ENCODE data around the gene MOB1B. TPM values are rescaled to one million over a fixed set of nuclear protein-coding genes. Genes with fewer than 3 reads are reported as not detected.
"Not testable (repeated sequence)": the region's sequence is repeated elsewhere in the genome, so short reads cannot be mapped to it uniquely, and the experiment has no call there.

Gene MOB1B
- total RNA-seq, 6 experiments from 2014 or later = 26.9 to 37.0 (median 33.8) TPM

DNA sequence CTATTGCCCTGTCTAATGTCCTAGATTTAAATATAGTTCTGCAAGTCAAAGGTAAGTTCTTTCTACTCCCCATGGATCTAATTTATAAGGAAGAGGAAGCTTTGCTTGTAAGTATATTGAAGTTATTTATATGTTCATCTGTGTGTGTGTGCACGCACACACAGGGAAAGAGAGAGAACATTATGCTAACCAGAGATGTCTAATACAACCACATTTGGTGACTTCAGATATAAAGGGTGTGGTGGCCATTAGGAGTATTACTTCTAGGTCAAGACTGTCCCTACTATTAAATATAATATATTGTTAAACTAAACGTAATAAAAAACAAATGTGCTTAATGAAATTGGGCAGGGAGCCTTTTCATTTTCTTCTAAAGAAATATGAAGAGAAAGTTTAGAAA is 95.4 kb downstream of the MOB1B start:
- TF ChIP-seq, protein P1, sequence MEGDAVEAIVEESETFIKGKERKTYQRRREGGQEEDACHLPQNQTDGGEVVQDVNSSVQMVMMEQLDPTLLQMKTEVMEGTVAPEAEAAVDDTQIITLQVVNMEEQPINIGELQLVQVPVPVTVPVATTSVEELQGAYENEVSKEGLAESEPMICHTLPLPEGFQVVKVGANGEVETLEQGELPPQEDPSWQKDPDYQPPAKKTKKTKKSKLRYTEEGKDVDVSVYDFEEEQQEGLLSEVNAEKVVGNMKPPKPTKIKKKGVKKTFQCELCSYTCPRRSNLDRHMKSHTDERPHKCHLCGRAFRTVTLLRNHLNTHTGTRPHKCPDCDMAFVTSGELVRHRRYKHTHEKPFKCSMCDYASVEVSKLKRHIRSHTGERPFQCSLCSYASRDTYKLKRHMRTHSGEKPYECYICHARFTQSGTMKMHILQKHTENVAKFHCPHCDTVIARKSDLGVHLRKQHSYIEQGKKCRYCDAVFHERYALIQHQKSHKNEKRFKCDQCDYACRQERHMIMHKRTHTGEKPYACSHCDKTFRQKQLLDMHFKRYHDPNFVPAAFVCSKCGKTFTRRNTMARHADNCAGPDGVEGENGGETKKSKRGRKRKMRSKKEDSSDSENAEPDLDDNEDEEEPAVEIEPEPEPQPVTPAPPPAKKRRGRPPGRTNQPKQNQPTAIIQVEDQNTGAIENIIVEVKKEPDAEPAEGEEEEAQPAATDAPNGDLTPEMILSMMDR (IDR thresholded peaks at IDR 0.05) = peak; percentile 43; the same call in 1 of the 2 replicates
- no peak for DNase-seq
- Mint-ChIP-seq H3K27me3 (ENCODE audit: insufficient read depth) (no peaks in the 10 kb centered on the region), H3K27ac (peak overlapping the region; percentile 36), H3K9me3 (peaks cover 28% of the 10 kb centered on the region), H3K4me3 (peak overlapping the region; percentile 91), H3K36me3 (ENCODE audit: low read depth) (peaks cover 67% of the 10 kb centered on the region), H3K4me1 (ENCODE audit: low read depth) (peaks cover 55% of the 10 kb centered on the region)

DNA sequence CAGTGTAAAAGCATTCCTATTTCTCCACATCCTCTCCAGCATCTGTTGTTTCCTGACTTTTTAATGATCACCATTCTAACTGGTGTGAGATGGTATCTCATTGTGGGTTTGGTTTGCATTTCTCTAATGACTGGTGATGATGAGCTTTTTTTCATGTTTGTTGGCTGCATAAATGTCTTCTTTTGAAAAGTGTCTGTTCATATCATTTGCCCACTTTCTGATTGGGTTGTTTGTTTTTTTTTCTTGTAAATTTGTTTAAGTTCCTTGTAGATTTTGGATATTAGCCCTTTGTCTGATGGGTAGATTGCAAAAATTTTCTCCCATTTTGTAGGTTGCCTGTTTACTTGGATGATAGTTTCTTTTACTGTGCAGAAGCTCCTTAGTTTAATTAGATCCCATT is 97.5 kb downstream of the MOB1B start:
- peaks cover 62% of the 10 kb centered on the region for H3K4me1 Mint-ChIP-seq (ENCODE audit: low read depth)
- not testable (repeated sequence) for H3K4me3 Mint-ChIP-seq; H3K27ac Mint-ChIP-seq; DNase-seq; H3K27me3 Mint-ChIP-seq (ENCODE audit: insufficient read depth)
- H3K9me3 Mint-ChIP-seq = peaks cover 28% of the 10 kb centered on the region
- peaks cover 63% of the 10 kb centered on the region for H3K36me3 Mint-ChIP-seq (ENCODE audit: low read depth)

DNA sequence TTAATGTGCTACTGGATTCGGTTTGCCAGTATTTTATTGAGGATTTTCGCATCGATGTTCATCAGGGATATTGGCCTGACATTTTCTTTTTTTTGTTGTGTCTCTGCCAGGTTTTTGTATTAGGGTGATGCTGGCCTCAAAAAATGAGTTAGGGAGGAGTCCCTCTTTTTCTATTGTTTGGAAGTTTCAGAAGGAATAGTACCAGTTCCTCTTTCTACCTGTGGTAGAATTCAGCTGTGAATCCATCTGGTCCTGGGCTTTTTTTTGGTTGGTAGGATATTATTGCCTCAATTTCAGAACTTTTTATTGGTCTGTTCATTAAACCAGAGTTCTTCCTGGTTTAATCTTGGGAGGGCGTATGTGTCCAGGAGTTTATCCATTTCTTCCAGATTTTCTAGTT is 99.2 kb downstream of the MOB1B start:
- peaks cover 28% of the 10 kb centered on the region for H3K9me3 Mint-ChIP-seq
- DNase-seq; H3K27ac Mint-ChIP-seq; H3K27me3 Mint-ChIP-seq (ENCODE audit: insufficient read depth); H3K4me3 Mint-ChIP-seq: not testable (repeated sequence)
- peaks cover 45% of the 10 kb centered on the region for H3K4me1 Mint-ChIP-seq (ENCODE audit: low read depth)
- peaks cover 51% of the 10 kb centered on the region for H3K36me3 Mint-ChIP-seq (ENCODE audit: low read depth)

DNA sequence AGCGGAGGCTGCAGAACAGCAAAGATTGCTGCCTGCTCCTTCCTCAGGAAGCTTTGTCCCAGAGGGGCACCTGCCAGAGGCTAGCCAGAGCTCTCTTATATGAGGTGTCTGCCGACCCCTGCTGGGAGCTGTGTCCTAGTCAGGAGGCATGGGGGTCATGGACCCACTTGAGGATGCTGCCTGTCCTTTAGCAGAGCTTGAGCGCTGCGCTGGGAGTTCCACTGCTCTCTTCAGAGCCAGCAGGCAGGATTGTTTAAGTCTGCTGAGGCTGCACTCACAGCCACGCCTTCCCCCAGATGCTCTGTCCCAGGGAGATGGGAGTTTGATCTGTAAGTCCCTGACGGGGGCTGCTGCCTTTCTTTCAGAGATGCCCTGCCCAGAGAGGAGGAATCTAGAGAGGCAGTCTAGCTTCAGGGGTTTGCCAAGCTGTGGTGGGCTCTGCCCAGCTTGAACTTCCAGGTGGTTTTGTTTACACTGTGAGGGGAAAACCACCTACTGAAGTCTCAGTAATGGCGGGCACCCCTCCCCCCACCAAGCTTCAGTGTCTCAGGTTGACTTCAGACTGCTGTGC is 102.2 kb downstream of the MOB1B start:
- H3K4me3 Mint-ChIP-seq = no peak overlapping the region
- no peak for DNase-seq
- H3K27ac Mint-ChIP-seq = peak overlapping the region; percentile 45
- H3K9me3 Mint-ChIP-seq = peaks cover 28% of the 10 kb centered on the region
- peaks cover 43% of the 10 kb centered on the region for H3K4me1 Mint-ChIP-seq (ENCODE audit: low read depth)
- H3K27me3 Mint-ChIP-seq (ENCODE audit: insufficient read depth) = no peaks in the 10 kb centered on the region
- peaks cover 36% of the 10 kb centered on the region for H3K36me3 Mint-ChIP-seq (ENCODE audit: low read depth)
- TF ChIP-seq, protein P1 (IDR thresholded peaks at IDR 0.05) = no peak

DNA sequence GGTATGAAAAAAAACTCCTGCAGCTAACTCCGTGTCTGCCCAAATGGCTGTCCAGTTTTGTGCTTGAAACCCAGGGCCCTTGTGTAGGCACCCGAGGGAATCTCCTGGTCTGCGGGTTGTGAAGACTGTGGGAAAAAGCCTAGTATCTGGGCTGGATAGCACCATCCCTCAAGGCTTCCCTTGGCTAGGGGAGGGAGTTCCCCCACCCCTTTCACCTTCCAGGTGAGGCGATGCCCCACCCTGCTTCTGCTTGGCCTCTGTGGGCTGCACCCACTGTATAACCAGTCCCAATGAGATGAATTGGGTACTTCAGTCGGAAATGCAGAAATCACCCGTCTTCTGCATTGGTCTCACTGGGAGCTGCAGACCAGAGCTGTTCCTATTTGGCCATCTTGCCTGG is 102.9 kb downstream of the MOB1B start:
- not testable (repeated sequence) for H3K27me3 Mint-ChIP-seq (ENCODE audit: insufficient read depth); H3K27ac Mint-ChIP-seq; H3K4me3 Mint-ChIP-seq; DNase-seq
- peaks cover 21% of the 10 kb centered on the region for H3K9me3 Mint-ChIP-seq
- peaks cover 29% of the 10 kb centered on the region for H3K36me3 Mint-ChIP-seq (ENCODE audit: low read depth)
- H3K4me1 Mint-ChIP-seq (ENCODE audit: low read depth) = peaks cover 50% of the 10 kb centered on the region

DNA sequence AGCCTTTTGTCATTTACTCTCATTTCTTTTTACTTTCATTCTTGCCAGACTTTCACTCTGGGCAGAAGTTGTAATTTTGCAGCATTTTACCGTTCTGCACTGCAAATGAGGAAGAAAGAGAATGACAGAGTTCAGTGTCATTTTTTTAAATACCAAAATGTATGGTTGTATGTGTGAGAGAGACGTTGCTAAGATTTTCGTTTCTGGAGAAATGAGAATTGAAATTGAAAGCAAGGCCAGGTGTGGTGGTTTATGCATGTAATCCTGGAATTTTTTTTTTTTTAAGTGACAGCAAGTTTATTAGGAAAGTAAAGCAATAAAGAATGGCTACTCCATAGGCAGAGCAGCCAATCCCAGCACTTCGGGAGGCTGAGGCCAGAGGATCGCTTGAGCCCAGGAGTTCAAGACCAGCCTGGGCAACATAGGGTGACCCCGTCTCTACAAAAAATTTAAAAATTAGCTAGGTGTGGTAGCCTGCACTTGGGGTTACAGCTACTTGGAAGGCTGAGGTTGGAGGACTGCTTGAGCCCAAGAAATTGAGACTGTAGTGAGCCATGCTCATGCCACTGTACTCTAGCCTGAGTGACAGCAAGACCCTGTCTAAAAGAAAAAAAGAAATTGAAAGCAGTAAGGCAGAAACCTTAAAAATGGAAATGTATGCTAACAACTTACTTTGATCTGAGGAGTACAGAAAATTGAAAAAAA is 104.2 kb downstream of the MOB1B start:
- Mint-ChIP-seq H3K27me3 (ENCODE audit: insufficient read depth) (no peaks in the 10 kb centered on the region), H3K27ac (no peak overlapping the region), H3K36me3 (ENCODE audit: low read depth) (peaks cover 16% of the 10 kb centered on the region), H3K4me1 (ENCODE audit: low read depth) (peaks cover 53% of the 10 kb centered on the region), H3K9me3 (peaks cover 8% of the 10 kb centered on the region; the same call in 1 of the 2 replicates), H3K4me3 (no peak overlapping the region)
- no peak for DNase-seq
- TF ChIP-seq, protein P1 (IDR thresholded peaks at IDR 0.05) = no peak

DNA sequence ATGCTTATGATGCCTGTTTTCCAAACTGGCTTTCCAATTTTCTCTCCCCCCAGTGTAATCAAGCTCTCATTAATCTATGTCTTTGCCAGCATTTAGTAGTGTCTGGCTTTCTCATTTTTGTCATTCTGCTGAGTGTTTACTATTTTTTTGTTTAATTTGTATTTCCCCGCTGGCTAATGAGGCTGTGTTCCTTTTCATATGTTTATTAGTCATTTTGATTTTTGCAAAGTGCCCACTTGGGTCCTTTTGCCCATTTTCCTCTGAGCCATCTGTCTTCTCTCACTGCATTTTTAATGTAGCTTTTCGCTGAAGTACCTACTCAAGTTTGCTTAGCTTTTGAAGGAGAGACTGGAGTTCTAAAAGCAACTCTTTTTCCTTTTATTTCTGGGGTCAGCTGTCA is 106.0 kb downstream of the MOB1B start:
- no peak for DNase-seq
- TF ChIP-seq, protein P1 (IDR thresholded peaks at IDR 0.05) = no peak
- no peaks in the 10 kb centered on the region for H3K9me3 Mint-ChIP-seq
- peaks cover 40% of the 10 kb centered on the region for H3K4me1 Mint-ChIP-seq (ENCODE audit: low read depth)
- peak overlapping the region; percentile 72; the same call in 1 of the 2 replicates for H3K4me3 Mint-ChIP-seq
- H3K27me3 Mint-ChIP-seq (ENCODE audit: insufficient read depth) = no peaks in the 10 kb centered on the region
- peaks cover 5% of the 10 kb centered on the region for H3K36me3 Mint-ChIP-seq (ENCODE audit: low read depth)
- H3K27ac Mint-ChIP-seq = peak overlapping the region; percentile 62

Measured in HFFc6 (cell line).